ENCODE results near the gene TAF1A.

Gene TAF1A

DNA sequence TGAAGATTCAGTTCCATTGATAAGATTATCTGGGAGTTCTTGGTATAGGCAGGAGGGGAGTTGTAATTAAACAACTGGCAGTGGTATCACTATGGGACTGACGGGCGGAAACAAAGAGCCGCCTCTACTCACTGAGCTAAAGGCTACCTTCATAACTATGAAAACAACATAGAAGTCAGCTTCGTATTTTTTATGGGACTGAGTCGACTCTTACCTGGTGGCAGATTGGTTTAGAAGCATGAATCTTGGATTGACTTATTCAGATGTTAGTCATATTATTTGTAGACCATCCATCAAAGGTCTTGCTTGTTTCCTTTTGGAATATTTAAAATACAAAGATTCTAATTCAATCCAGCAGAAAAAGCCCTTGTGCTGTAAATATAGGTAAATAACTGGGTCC, 35.6 kb downstream of the TAF1A start:
- no peak for TF ChIP-seq CTCF (conservative IDR thresholded peaks at IDR 0.05; ENCODE audit: low read depth, low read length)
- H3K4me3 ChIP-seq (ENCODE audit: low read depth, low read length) = no peak overlapping the region
- no peak for DNase-seq (ENCODE audit: low read depth)

- DNase-seq (ENCODE audit: low read depth) = no peak
- H3K4me3 ChIP-seq (ENCODE audit: low read depth, low read length) = no peak overlapping the region
- no peak for TF ChIP-seq CTCF (conservative IDR thresholded peaks at IDR 0.05; ENCODE audit: low read depth, low read length)
These were observed 36.9 kb downstream of the TAF1A start for GRCh38 chr1:222552882-222553281.

DNA sequence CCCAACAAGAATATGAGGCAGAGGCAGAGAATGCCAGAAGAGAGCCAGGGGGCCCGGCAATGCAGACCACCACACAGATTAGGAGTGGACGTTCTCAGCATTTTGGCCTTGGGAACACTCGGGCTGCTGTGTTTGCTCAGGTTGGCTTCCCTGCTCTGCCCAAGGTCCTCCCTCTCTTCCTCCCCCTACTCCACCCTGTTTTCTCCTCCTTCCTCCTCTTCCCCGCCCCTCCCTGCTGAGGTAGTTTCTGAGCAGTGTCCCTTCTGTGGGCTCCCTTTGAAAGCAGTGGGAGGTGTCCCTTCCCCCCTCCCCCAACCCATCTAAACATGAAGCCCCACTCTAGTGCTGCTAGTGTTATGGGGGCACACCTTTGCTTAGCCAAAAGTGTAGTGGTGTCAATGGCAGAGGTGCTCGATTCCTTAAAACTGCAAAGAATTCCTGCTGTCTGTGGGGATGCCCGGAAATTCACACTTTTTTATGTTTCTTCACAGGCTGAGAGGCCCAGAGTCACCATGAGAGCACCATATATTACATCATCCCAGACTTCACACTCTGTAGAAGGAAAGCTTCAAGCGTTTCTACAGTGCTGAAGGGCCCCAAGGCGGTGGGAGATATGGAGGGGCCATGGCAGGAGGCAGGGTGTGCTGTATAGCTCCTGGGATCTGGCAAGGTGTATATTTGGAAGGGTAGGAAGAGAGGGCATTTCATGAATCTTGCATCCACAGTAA, 41.6 kb downstream of the TAF1A start, which contains the start of gene HHIPL2:
HHIPL2 (minus strand) TSS at position 161 of the 728 bp plus-strand sequence; CDS start at position 101, 60 bp downstream.
- no peak for DNase-seq (ENCODE audit: low read depth)
- no peak for TF ChIP-seq CTCF (conservative IDR thresholded peaks at IDR 0.05; ENCODE audit: low read depth, low read length)
- no peak within 1 kb of the TSS for H3K4me3 ChIP-seq (ENCODE audit: low read depth, low read length)

- H3K4me3 ChIP-seq (ENCODE audit: low read depth, low read length) = no peak overlapping the region
- DNase-seq (ENCODE audit: low read depth) = no peak
- no peak for TF ChIP-seq CTCF (conservative IDR thresholded peaks at IDR 0.05; ENCODE audit: low read depth, low read length)
These were observed 42.5 kb downstream of the TAF1A start for GRCh38 chr1:222547260-222547614.

DNA sequence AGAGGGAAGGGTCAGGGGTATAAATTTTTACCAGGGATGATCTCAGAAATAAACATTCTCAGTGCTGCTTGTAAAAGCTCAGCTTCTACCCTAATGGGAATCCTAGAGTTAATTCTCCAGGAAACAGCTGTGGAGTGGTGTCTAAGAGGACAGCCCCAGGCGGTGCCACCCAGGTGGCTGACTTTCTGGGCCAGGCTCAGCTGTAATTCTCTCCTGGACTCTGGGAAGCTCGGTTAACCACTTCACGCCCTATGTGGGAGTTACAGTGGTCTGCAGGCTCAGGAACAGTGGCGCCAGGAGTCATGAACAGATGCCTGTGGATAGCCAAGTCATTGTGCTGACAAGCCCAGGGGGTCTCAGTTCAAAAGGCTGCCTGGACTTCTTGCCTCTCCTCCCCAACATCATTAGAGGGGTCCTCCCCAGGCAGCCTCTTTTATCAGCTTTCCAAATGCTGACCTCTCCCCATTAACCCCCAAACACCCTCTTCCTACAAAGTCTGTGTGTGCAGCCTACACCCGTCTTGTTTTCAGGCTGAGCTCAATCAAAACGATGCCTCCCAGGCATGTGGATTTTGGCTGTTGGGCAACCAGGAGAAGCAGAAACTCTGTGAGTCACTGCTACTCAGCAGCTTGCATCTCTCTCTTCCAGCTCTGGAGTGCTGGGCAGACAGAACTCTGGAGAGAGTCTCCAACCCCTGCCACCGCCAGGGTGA, 43.0 kb downstream of the TAF1A start:
- no peak for TF ChIP-seq CTCF (conservative IDR thresholded peaks at IDR 0.05; ENCODE audit: low read depth, low read length)
- no peak overlapping the region for H3K4me3 ChIP-seq (ENCODE audit: low read depth, low read length)
- peak; percentile 78 for DNase-seq (ENCODE audit: low read depth)

DNA sequence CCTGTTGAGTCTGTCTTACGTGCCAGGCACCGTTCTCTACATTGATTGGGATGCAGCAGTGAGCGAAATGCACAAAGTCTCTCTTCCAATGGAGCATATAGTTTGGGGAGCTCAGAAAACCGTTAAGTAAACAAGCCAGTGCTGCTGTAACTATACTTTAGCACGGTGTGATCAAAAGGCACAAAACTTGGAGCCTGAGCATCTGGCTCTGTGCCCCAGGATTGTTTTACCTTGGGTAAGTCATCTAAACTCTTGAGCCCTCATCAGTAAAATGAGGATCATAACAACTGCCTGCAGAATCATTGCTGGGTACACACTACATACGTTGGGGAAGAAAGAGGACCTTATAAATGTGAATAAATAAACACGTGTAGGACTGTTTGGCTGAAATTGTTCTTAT, 43.6 kb downstream of the TAF1A start:
- no peak for DNase-seq (ENCODE audit: low read depth)
- no peak for TF ChIP-seq CTCF (conservative IDR thresholded peaks at IDR 0.05; ENCODE audit: low read depth, low read length)
- no peak overlapping the region for H3K4me3 ChIP-seq (ENCODE audit: low read depth, low read length)

All from choroid plexus epithelial cell (primary cell).